Peyer's patch (tissue), 4 donors: ENCODE results near the gene HPCAL1.

Source experiments
- POLR2A ChIP-seq, 2 donors: fragments of 450-650 bp; IDR thresholded peaks; one replicate each; pipeline ENCODE4 v1.5.1; 2017; ENCODE audit warnings: antibody characterized with exemption in 2 of 2, mild to moderate bottlenecking in 2 of 2, moderate library complexity in 2 of 2
- TF ChIP-seq, protein P1 (sequence below), 6 experiments: fragments of 450-650 bp in 4 of 6; fragments of 200-600 bp in 2 of 6; sonication (generic) in 1 of 6; IDR thresholded peaks; one replicate each; pipeline ENCODE4 v1.5.1; 2017 to 2019; ENCODE audit warnings: antibody characterized with exemption in 6 of 6, mild to moderate bottlenecking in 3 of 6, moderate library complexity in 1 of 6

DNA sequence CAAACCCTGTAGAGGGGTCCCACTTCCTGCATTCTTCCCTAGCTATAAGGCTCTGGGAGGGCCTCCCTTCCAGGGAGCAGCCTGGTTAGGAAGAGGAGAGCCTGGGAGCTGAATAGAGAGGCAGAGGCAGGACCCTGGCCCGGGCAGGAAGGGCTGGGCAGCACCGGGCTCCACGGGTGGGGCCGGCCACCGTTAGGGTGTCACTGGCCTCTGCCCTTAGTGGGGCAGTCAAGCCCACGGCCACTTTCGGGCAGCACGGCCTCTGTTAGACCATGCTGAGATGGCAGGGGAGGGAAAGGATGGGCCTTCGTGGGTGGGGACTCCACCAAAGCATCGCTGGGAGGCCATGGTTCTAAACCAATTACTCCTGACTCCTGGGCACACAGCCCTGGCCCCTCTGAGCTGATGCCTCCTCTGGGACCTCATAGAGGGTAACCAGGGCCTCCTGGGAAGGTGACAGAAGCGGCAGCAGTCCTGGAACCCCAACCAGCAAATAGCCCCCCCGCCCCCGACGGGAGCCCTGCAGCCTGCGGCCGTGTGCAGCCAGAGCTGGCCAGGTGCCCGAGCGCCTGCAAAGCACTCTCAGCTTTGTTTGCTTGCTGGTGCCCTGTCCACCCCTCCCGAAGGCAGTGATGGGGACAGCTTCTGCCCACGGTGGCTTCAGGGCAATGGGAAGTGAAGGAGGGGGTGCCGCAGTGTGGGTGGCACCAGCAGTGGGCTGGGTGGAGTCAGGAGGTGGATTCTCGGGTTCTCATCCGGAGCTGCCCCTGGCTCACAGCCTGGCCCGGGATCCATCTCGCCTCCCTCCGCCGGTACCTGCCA, 16.3 kb upstream of the HPCAL1 start:
- TF ChIP-seq, protein P1, sequence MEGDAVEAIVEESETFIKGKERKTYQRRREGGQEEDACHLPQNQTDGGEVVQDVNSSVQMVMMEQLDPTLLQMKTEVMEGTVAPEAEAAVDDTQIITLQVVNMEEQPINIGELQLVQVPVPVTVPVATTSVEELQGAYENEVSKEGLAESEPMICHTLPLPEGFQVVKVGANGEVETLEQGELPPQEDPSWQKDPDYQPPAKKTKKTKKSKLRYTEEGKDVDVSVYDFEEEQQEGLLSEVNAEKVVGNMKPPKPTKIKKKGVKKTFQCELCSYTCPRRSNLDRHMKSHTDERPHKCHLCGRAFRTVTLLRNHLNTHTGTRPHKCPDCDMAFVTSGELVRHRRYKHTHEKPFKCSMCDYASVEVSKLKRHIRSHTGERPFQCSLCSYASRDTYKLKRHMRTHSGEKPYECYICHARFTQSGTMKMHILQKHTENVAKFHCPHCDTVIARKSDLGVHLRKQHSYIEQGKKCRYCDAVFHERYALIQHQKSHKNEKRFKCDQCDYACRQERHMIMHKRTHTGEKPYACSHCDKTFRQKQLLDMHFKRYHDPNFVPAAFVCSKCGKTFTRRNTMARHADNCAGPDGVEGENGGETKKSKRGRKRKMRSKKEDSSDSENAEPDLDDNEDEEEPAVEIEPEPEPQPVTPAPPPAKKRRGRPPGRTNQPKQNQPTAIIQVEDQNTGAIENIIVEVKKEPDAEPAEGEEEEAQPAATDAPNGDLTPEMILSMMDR (IDR thresholded peaks at IDR 0.05) = no peak
- no peak for TF ChIP-seq POLR2A (IDR thresholded peaks at IDR 0.05)
